HL-60 (cell line): ENCODE measurements around the gene HAO1.

ENCODE experiments used
- CTCF ChIP-seq: IDR thresholded peaks from one replicate; pipeline ENCODE4 v1.5.1; 2011; ENCODE audit warnings: low read length, control low read depth, inconsistent platforms; ENCODE audit not compliant: insufficient read depth
- GABPA ChIP-seq: IDR thresholded peaks from 2 replicates; pipeline ENCODE4 v1.6.1; 2012; ENCODE audit warnings: low read depth
- POLR2AphosphoS5 ChIP-seq: IDR thresholded peaks from 2 replicates; pipeline ENCODE4 v1.6.1; 2012; ENCODE audit warnings: low read depth
- REST ChIP-seq: IDR thresholded peaks from 2 replicates; pipeline ENCODE4 v1.6.1; 2012; ENCODE audit warnings: low read depth; ENCODE audit not compliant: insufficient replicate concordance
- SPI1 ChIP-seq: IDR thresholded peaks from 2 replicates; pipeline ENCODE4 v1.6.1; 2012; ENCODE audit warnings: low read depth, mild to moderate bottlenecking, borderline replicate concordance

DNA sequence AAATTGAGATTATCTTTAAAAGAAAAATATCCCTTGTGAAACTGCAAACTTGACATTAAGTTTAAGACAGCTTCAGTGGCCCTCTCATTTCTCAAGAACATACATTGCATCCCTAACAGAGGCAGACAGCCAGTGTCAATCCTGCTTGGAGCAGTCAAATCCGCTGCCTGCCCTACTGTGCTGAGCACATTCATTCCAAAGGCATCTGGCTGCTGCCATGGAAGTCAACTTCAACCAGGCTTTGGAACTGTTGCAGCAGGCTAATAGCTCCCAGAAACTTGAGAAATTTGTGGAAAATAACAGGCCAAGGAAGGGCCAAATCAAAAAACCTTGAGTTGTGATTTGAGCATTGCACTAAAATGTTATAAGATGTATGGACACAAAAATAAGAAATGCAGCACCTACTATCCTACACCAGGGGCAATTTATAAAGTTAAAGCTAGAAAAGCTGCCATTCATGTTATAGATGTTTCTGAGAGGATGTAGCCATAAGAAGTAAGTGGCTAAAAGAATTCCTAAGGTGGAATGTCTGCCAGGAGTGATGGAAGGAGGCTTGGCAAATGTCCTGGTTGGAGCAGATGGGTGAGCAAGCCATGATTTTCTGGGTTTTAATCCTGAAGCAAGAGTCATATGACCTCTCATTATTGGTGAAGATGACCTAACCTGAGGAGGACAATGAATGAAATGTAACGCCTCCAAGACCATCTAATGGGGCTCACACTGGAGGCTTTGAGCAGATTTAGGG lies 31.4 kb upstream of the HAO1 start:
- no peak for TF ChIP-seq CTCF
- TF ChIP-seq REST, result no peak
- no peak for TF ChIP-seq POLR2AphosphoS5
- no peak for TF ChIP-seq GABPA
- TF ChIP-seq SPI1, result no peak
